HCT116 (cell line): ENCODE results near the gene ANKDD1A.

ENCODE experiments used
- CEBPB ChIP-seq: IDR thresholded peaks from 2 replicates; pipeline ENCODE4 v1.6.1; 2012; ENCODE audit warnings: low read depth
- CTCF ChIP-seq, 3 experiments: fragments of 200-600 bp in 1 of 3; sonication (generic) in 1 of 3; IDR thresholded peaks in 2 of 3; conservative IDR thresholded peaks in 1 of 3; 2 replicates each; pipeline ENCODE4 v1.5.1; 2012 to 2017; ENCODE audit warnings: low read depth in 2 of 3, low read length in 2 of 3, antibody characterized with exemption in 1 of 3, borderline replicate concordance in 1 of 3, control low read depth in 1 of 3, mild to moderate bottlenecking in 1 of 3, mixed read lengths in 1 of 3, mixed run types in 1 of 3, moderate library complexity in 1 of 3; ENCODE audit not compliant: insufficient read depth in 1 of 3
- EZH2 ChIP-seq: fragments of 200-600 bp; sonication (generic); IDR thresholded peaks from 2 replicates; pipeline ENCODE4 v1.6.1; 2017; ENCODE audit warnings: antibody characterized with exemption, mixed run types
- EZH2phosphoT487 ChIP-seq: fragments of 200-600 bp; IDR thresholded peaks from 2 replicates; pipeline ENCODE4 v1.6.1; 2018; ENCODE audit warnings: antibody characterized with exemption, borderline replicate concordance
- JUND ChIP-seq: IDR thresholded peaks from 2 replicates; pipeline ENCODE4 v1.6.1; 2012
- POLR2A ChIP-seq: IDR thresholded peaks from 2 replicates; pipeline ENCODE4 v1.7.0; 2011; ENCODE audit warnings: borderline replicate concordance; ENCODE audit not compliant: insufficient read depth, insufficient read length; ENCODE audit errors: extremely low read depth
- POLR2AphosphoS5 ChIP-seq: IDR thresholded peaks from 2 replicates; pipeline ENCODE4 v1.6.1; 2011; ENCODE audit warnings: mild to moderate bottlenecking, low read depth, low read length, moderate library complexity
- SP1 ChIP-seq: IDR thresholded peaks from 2 replicates; pipeline ENCODE4 v1.6.1; 2012; ENCODE audit warnings: low read depth
- TF ChIP-seq, protein P1 (sequence below): IDR thresholded peaks from 2 replicates; pipeline ENCODE4 v1.6.1; 2012; ENCODE audit warnings: low read depth
- TF ChIP-seq, protein P2 (sequence below): IDR thresholded peaks from 2 replicates; pipeline ENCODE4 v1.6.1; 2011; ENCODE audit warnings: mild to moderate bottlenecking, low read length, moderate library complexity; ENCODE audit not compliant: insufficient replicate concordance; ENCODE audit errors: extremely low read depth

GRCh38 chr15:64883100-64883581 lies 28.6 kb upstream of the ANKDD1A start:
- TF ChIP-seq CEBPB (no peak), CTCF (IDR thresholded peaks at IDR 0.05 in 2 of 3, conservative IDR thresholded peaks at IDR 0.05 in 1 of 3; ENCODE audit: borderline replicate concordance in 1 of 3, insufficient read depth in 1 of 3, low read depth in 2 of 3, low read length in 2 of 3) (no peak), POLR2A (no peak), EZH2phosphoT487 (no peak), JUND (no peak), POLR2AphosphoS5 (no peak), SP1 (no peak), EZH2 (no peak)
- TF ChIP-seq, protein P1, sequence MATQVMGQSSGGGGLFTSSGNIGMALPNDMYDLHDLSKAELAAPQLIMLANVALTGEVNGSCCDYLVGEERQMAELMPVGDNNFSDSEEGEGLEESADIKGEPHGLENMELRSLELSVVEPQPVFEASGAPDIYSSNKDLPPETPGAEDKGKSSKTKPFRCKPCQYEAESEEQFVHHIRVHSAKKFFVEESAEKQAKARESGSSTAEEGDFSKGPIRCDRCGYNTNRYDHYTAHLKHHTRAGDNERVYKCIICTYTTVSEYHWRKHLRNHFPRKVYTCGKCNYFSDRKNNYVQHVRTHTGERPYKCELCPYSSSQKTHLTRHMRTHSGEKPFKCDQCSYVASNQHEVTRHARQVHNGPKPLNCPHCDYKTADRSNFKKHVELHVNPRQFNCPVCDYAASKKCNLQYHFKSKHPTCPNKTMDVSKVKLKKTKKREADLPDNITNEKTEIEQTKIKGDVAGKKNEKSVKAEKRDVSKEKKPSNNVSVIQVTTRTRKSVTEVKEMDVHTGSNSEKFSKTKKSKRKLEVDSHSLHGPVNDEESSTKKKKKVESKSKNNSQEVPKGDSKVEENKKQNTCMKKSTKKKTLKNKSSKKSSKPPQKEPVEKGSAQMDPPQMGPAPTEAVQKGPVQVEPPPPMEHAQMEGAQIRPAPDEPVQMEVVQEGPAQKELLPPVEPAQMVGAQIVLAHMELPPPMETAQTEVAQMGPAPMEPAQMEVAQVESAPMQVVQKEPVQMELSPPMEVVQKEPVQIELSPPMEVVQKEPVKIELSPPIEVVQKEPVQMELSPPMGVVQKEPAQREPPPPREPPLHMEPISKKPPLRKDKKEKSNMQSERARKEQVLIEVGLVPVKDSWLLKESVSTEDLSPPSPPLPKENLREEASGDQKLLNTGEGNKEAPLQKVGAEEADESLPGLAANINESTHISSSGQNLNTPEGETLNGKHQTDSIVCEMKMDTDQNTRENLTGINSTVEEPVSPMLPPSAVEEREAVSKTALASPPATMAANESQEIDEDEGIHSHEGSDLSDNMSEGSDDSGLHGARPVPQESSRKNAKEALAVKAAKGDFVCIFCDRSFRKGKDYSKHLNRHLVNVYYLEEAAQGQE: no peak
- TF ChIP-seq, protein P2, sequence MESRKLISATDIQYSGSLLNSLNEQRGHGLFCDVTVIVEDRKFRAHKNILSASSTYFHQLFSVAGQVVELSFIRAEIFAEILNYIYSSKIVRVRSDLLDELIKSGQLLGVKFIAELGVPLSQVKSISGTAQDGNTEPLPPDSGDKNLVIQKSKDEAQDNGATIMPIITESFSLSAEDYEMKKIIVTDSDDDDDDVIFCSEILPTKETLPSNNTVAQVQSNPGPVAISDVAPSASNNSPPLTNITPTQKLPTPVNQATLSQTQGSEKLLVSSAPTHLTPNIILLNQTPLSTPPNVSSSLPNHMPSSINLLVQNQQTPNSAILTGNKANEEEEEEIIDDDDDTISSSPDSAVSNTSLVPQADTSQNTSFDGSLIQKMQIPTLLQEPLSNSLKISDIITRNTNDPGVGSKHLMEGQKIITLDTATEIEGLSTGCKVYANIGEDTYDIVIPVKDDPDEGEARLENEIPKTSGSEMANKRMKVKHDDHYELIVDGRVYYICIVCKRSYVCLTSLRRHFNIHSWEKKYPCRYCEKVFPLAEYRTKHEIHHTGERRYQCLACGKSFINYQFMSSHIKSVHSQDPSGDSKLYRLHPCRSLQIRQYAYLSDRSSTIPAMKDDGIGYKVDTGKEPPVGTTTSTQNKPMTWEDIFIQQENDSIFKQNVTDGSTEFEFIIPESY: no peak
